Activated CD8-positive, alpha-beta T cell treated with anti-CD3 and anti-CD28 coated beads for 36 hours (primary cell): ENCODE measurements around the gene CSAD. TPM values are rescaled to one million over a fixed set of nuclear protein-coding genes. Genes with fewer than 3 reads are reported as not detected.
"Not testable (repeated sequence)": the region's sequence is repeated elsewhere in the genome, so short reads cannot be mapped to it uniquely, and the experiment has no call there.

Experiments
- ATAC-seq: fragments of 200-7000 bp; cut with Tn5 transposase; one replicate; pipeline ENCODE4 v1.10.0; 2021; ENCODE audit warnings: mild to moderate bottlenecking, moderate library complexity
- CTCF ChIA-PET: fragments of 350-600 bp; sonication (Branson Sonifier 250); formaldehyde crosslinking; loops from one replicate; lab custom pipeline; 2021; ENCODE audit warnings: antibody characterized with exemption; lab: Charles Lee
- POLR2A ChIA-PET: fragments of 350-600 bp; sonication (Branson Sonifier 250); formaldehyde crosslinking; loops from one replicate; lab custom pipeline; 2021; ENCODE audit warnings: antibody characterized with exemption; lab: Charles Lee
- DNase-seq: peaks from one replicate; pipeline ENCODE4 v3.0.0-alpha.2; 2020
- H3K27ac Mint-ChIP-seq: one replicate; pipeline ENCODE4 v1.8.0; 2021; ENCODE audit warnings: mild to moderate bottlenecking, mixed read lengths
- H3K27me3 Mint-ChIP-seq: one replicate; pipeline ENCODE4 v1.8.0; 2021; ENCODE audit warnings: mixed read lengths
- H3K36me3 Mint-ChIP-seq: one replicate; pipeline ENCODE4 v1.8.0; 2021; ENCODE audit warnings: low read depth, mixed read lengths
- H3K4me1 Mint-ChIP-seq: one replicate; pipeline ENCODE4 v1.8.0; 2021; ENCODE audit warnings: low read depth, mixed read lengths
- H3K4me3 Mint-ChIP-seq: one replicate; pipeline ENCODE4 v1.8.0; 2021; ENCODE audit warnings: mild to moderate bottlenecking, moderate library complexity, mixed read lengths
- H3K9me3 Mint-ChIP-seq: one replicate; pipeline ENCODE4 v1.8.0; 2021; ENCODE audit warnings: mixed read lengths
- intact Hi-C: fragments of 100-400 bp; cut with micrococcal nuclease; formaldehyde crosslinking; loops from one replicate; pipeline ENCODE4 v1.10.0; 2022
- total RNA-seq, 2 experiments: library from RNA; stranded (reverse); gene quantifications; one replicate each; pipeline ENCODE4 v1.2.3, GENCODE V29; 2021
- TF ChIP-seq, protein P1 (sequence below): fragments of 200-600 bp; IDR thresholded peaks from one replicate; pipeline ENCODE4 v1.8.0; 2022; ENCODE audit warnings: antibody characterized with exemption, mild to moderate bottlenecking

CSAD gene
- total RNA-seq, 2 experiments from 2014 or later: 13.8 to 18.6 TPM

DNA sequence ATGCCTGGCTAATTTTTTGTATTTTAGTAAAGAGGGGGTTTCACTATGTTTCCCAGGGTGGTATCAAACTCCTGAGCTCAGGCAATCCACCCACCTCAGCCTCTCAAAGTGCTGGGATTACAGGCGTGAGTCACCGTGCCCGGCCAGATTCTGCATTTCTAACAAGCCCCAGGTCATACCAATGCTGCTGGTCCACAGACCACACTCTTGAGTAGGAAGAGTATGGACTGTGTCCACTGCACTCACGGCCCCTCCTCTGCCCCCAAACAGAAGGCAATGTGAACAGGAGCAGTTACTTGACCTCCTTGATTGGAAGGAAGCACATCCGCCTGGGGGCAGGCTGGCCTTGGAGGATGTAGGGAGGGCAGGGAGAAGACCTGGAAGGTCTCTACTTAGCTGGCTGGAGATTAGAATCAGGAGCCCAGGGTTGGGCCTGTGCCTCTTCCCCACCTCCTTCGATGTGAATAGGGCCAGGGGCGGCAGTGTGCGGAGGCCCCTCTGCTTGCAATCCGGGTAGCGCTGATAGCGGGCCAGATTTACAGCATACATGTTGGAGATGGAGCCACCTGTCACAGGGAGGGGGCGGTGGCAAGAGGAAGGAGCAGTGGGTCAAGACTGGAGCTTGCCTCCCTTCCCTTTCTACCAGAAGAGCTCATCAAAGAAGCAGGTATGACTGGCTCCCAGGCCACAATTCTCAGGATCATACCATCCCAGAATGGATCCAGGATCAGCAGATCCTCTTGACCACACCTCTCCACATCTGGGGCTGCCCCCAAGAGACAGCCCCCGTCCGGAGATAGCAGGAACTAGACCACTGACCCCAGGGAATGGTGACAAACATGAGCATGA lies 9.6 kb downstream of the CSAD start:
- Mint-ChIP-seq H3K36me3 (peaks cover 1% of the 10 kb centered on the region), H3K4me3 (no peak overlapping the region), H3K4me1 (peaks cover 6% of the 10 kb centered on the region), H3K9me3 (no peaks in the 10 kb centered on the region), H3K27ac (no peak overlapping the region), H3K27me3 (no peaks in the 10 kb centered on the region)
- ChIA-PET CTCF (interaction anchor here (1.2 to 4.1 kb wide), 2 partner anchors 11 to 105 kb away, joined by 3 to 28 read pairs; no protein-coding TSS in a partner anchor), POLR2A (interaction anchor here (0.6 to 1.0 kb wide), 2 partner anchors 107 to 151 kb away, joined by 3 read pairs; no protein-coding TSS in a partner anchor)
- TF ChIP-seq, protein P1, sequence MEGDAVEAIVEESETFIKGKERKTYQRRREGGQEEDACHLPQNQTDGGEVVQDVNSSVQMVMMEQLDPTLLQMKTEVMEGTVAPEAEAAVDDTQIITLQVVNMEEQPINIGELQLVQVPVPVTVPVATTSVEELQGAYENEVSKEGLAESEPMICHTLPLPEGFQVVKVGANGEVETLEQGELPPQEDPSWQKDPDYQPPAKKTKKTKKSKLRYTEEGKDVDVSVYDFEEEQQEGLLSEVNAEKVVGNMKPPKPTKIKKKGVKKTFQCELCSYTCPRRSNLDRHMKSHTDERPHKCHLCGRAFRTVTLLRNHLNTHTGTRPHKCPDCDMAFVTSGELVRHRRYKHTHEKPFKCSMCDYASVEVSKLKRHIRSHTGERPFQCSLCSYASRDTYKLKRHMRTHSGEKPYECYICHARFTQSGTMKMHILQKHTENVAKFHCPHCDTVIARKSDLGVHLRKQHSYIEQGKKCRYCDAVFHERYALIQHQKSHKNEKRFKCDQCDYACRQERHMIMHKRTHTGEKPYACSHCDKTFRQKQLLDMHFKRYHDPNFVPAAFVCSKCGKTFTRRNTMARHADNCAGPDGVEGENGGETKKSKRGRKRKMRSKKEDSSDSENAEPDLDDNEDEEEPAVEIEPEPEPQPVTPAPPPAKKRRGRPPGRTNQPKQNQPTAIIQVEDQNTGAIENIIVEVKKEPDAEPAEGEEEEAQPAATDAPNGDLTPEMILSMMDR: no peak
- intact Hi-C loops: no loop called here
- no peak for DNase-seq
- no peak for ATAC-seq

DNA sequence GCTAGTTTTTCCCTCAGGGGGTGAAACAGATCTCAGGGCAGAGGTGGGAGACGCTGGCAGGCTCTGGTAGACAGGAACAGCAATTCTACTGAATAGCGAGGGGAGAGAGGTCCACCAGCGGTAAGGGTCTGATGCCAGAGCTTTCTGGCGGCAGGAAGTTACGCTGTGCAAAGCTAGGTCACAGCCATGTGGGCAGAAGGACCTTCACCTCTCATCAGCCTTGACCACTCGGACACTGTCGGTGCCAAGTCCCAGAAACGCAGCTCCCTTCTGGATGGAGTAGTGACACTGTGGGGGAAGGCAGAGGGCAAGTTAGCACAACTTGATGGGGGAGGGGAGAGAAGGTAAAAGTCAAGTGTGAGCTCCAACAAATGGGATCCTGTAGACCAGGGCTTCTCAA lies 10.5 kb downstream of the CSAD start:
- TF ChIP-seq, protein P1: no peak
- Mint-ChIP-seq H3K27ac (no peak overlapping the region), H3K36me3 (peaks cover 1% of the 10 kb centered on the region), H3K9me3 (no peaks in the 10 kb centered on the region), H3K4me1 (peaks cover 3% of the 10 kb centered on the region), H3K27me3 (no peaks in the 10 kb centered on the region), H3K4me3 (no peak overlapping the region)
- intact Hi-C loops: no loop called here
- ATAC-seq (no peak), DNase-seq (no peak)
- POLR2A ChIA-PET: interaction anchor here (0.9 kb wide), 1 partner anchor 39 kb away, joined by 3 read pairs; no protein-coding TSS in a partner anchor
- CTCF ChIA-PET: interaction anchor here (4.1 kb wide), 1 partner anchor 10 kb away, joined by 28 read pairs; no protein-coding TSS in a partner anchor

DNA sequence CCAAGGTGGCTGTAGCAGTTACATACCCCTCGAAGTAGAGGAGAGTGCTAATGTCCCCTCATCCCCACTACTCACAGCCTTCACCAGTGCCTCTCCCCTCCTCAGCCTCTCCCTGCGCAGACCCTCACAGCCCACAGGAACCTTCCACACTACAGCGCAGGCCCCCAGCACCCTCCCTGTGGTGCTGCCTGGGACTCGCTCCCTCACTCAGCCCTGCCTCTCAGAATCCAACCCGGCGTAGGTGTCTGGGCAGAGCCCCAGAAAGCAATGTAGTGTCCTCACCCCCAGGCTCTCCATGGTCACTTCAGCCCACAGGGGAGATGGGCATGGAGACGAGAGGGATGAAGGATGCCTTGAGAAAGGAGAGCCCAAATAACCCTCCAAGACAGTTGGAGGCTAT lies 11.1 kb downstream of the CSAD start:
- ATAC-seq (no peak), DNase-seq (no peak)
- intact Hi-C loops: no loop called here
- no peak overlapping the region for H3K27ac Mint-ChIP-seq
- peaks cover 1% of the 10 kb centered on the region for H3K36me3 Mint-ChIP-seq
- no peaks in the 10 kb centered on the region for H3K27me3 Mint-ChIP-seq
- no peaks in the 10 kb centered on the region for H3K9me3 Mint-ChIP-seq
- POLR2A ChIA-PET: interaction anchor here (0.9 kb wide), 1 partner anchor 39 kb away, joined by 3 read pairs; no protein-coding TSS in a partner anchor
- H3K4me1 Mint-ChIP-seq: peaks cover 3% of the 10 kb centered on the region
- TF ChIP-seq, protein P1: no peak
- no peak overlapping the region for H3K4me3 Mint-ChIP-seq
- CTCF ChIA-PET: no interaction called here

DNA sequence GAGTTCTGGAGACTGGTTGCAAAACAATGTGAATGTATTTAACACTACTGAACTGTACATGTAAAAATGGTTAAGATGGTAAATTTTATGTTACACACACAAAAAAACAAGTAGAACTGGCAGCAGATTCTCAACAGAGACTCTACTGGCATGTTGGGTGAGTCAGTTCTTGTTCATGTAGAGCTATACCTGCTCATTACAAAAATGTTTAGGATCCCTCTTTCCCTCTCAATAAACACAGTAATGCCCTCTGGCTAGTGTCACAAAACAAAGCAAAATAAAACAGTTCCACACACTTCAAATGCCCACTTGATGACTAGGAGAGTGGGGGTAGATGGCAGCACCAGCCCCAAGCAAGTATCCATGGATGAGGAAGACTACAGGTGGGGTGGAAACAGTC lies 13.9 kb downstream of the CSAD start:
- TF ChIP-seq, protein P1: no peak
- no peak for DNase-seq
- POLR2A ChIA-PET: interaction anchor here (0.7 kb wide), 1 partner anchor 68 kb away, joined by 3 read pairs; no protein-coding TSS in a partner anchor
- Mint-ChIP-seq H3K9me3 (no peaks in the 10 kb centered on the region), H3K27ac (no peak overlapping the region), H3K4me3 (no peak overlapping the region), H3K36me3 (peaks cover 1% of the 10 kb centered on the region), H3K4me1 (peaks cover 3% of the 10 kb centered on the region), H3K27me3 (no peaks in the 10 kb centered on the region)
- intact Hi-C loops: no loop called here
- no peak for ATAC-seq
- CTCF ChIA-PET: no interaction called here

DNA sequence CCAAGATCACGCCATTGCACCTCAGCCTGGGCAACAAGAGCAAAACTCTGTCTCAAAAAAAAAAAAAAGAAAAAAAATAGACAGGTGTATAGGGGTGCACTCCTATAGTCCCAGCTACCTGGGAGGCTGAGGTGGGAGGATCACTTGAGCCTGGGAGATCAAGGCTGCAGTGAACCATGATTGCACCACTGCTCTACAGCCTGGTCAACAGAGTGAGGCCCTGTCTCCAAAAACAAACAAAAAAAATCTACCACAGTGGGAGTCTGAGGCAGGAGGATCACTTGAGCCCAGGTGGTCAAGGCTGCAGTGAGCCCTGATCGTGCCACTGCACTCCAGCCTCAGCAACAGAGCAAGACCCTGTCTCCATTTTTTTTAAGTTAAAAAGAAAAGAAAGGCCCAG lies 17.7 kb downstream of the CSAD start:
- DNase-seq, ATAC-seq, H3K27ac Mint-ChIP-seq, H3K4me3 Mint-ChIP-seq, H3K36me3 Mint-ChIP-seq, H3K9me3 Mint-ChIP-seq, POLR2A ChIA-PET, H3K27me3 Mint-ChIP-seq, intact Hi-C loops: not testable (repeated sequence)
- CTCF ChIA-PET: interaction anchor here (9.2 kb wide), 1 partner anchor 20 kb away, joined by 199 read pairs; the partner anchor contains the start of genes CSAD and ZNF740
- H3K4me1 Mint-ChIP-seq: peaks cover 13% of the 10 kb centered on the region
